Large intestine (tissue), 3 donors: ENCODE data around the gene RIPPLY3. TPM values are rescaled to one million over a fixed set of nuclear protein-coding genes. Genes with fewer than 3 reads are reported as not detected.
"Not testable (repeated sequence)": the region's sequence is repeated elsewhere in the genome, so short reads cannot be mapped to it uniquely, and the experiment has no call there.

Experiments used
- DNase-seq, 2 donors: peaks; one replicate each; pipeline versions ENCODE4 v3.0.0 to v3.0.0-alpha.2; 2013
- H3K27ac ChIP-seq: one replicate; pipeline ENCODE4 v1.5.1; 2013; ENCODE audit warnings: low read length
- H3K27me3 ChIP-seq: 2 replicates; pipeline ENCODE4 v1.6.1; 2013; ENCODE audit warnings: low read length; ENCODE audit not compliant: control insufficient read depth, insufficient read depth
- H3K36me3 ChIP-seq: 2 replicates; pipeline ENCODE4 v1.6.1; 2013; ENCODE audit warnings: low read length; ENCODE audit not compliant: control insufficient read depth, insufficient read depth
- H3K4me1 ChIP-seq: one replicate; pipeline ENCODE4 v1.6.1; 2013; ENCODE audit warnings: low read length; ENCODE audit not compliant: control insufficient read depth, insufficient read depth
- H3K4me3 ChIP-seq: one replicate; pipeline ENCODE4 v1.5.1; 2013; ENCODE audit warnings: low read length
- H3K9me3 ChIP-seq: one replicate; pipeline ENCODE4 v1.6.1; 2013; ENCODE audit warnings: mild to moderate bottlenecking, low read depth, low read length, moderate library complexity; ENCODE audit not compliant: control insufficient read depth
- WGBS: methylation state at CpG from one replicate; pipeline ENCODE4 v1.1.5; 2013; ENCODE audit warnings: low lambda C conversion rate; ENCODE audit not compliant: insufficient coverage; 5-methylcytosine and 5-hydroxymethylcytosine counted together
- polyA plus RNA-seq: library from polyadenylated mRNA; unstranded; fragments of 120-200 nt; gene quantifications from one replicate; pipeline ENCODE4 v1.2.1, GENCODE V29; 2013

Gene RIPPLY3
- polyA plus RNA-seq, 1 donor: 0.24 TPM

DNA sequence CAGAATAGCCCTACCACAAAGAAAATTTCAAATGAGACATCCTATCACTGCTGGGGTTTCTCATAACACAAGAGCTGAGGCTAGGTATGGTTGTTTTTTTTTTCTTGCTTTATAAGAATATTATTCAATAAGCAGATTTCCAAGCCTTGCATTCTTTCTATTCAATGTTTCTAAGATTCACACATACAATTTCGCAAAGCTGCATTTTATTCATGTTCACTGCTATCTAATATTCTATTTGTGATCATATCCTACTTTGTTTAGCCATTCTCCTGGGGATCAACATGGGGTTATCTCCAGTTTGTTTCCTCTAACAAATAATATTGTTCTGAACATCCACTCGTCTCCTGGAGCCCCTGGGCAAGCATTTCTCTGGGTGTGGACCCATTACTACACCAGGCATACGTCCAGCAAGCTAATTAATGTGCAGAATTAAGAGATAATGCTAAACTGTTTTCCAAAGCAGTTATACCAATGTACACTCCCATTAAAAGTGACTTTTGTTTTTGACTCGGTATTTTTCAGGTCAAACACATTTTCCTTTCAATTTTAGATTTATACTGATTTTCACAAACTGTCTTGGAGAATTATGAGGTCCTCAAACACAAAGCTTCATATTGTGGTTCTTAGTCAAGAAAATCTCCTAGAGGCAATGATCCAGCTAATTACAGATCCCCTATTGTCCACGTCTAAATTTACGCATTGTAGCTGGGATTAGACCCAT is 24.4 kb upstream of the RIPPLY3 start:
- no CpG with 5 or more reads among the region's 6 CpGs for WGBS
- Histone ChIP-seq H3K4me3 (no peak overlapping the region), H3K4me1 (peaks cover 4% of the 10 kb centered on the region), H3K9me3 (no peaks in the 10 kb centered on the region), H3K27ac (no peak overlapping the region), H3K36me3 (no peaks in the 10 kb centered on the region), H3K27me3 (peaks cover 4% of the 10 kb centered on the region)
- no peak for DNase-seq

DNA sequence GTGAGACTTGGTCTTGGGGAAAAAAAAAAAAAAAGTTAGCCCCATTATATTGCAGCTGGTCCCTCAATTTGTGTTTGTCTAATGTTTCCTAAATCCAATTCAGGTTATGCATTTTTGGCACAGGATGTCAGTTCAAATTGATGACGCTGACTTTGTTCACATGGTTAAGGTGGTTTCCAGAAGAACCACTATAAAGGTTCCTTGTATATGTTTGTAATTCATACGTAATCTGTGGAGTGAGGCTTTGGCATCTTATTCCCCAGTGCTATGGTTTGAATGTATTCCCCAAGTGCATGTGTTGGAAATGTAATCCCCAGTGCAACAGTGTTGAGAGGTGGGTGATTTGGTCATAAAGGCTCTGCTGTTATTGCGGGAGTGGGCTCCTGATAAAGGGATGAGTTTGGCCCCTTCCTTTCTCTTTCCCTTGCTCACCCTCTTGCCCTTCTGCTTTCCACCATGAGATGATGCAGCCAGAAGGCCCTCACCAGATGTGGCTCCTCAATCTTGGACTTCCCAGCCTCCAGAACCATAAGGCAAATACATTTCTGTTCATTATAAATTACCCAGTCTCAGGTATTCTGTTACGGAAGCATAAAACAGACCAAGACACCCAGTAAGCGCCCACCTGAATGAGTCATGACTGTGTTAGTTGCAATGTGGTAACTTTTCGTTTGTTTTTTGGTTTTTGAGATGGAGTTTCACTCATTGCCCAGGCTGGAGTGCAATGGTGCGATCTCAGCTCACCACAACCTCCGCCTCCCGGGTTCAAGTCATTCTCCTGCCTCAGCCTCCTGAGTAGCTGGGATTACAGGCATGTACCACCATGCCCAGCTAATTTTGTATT is 20.5 kb upstream of the RIPPLY3 start:
- H3K36me3 ChIP-seq: no peaks in the 10 kb centered on the region
- peaks cover 6% of the 10 kb centered on the region for H3K4me1 ChIP-seq
- no CpG with 5 or more reads among the region's 9 CpGs for WGBS
- no peak overlapping the region for H3K27ac ChIP-seq
- no peak for DNase-seq
- H3K27me3 ChIP-seq: no peaks in the 10 kb centered on the region
- no peak overlapping the region for H3K4me3 ChIP-seq
- no peaks in the 10 kb centered on the region for H3K9me3 ChIP-seq

DNA sequence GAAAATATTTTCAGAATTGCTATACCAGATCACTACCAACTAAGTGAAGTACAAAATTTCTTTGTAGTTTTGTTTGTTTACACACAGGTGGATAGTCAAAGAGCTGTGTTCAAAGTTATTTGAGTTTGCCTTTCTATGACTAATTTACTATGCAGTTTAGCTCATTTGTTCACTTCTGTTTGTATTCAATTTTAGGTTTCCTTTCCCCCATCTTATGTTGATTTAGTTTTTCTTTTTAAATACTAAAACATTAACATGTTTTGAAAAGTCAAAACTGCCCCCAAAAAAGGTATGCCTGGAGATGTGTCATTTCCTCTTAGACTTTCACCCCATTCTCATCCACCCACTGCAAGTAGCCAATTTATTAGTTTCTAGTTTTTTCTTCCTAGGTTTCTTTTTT is 18.7 kb upstream of the RIPPLY3 start:
- Histone ChIP-seq H3K27ac (no peak overlapping the region), H3K4me1 (peaks cover 5% of the 10 kb centered on the region), H3K27me3 (no peaks in the 10 kb centered on the region), H3K4me3 (no peak overlapping the region), H3K36me3 (no peaks in the 10 kb centered on the region), H3K9me3 (no peaks in the 10 kb centered on the region)
- DNase-seq: no peak

DNA sequence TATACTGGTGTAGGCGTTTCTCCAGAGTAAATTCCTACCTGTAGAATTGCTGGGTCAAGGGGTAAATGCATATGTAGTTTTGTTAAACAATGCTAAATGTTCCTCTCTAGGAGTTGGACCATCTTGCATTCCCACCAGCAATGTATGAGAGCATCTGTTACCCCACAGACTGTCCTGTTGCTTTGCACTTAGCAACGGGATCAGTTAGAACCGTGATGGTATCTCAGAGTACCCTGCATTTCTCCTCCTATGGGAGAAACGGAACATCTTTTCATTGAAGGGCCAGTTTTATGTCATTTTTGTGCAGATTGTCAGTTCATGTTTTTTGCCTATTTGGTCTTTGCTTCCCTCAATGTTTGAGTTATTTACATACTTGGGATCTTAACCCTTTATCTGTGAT is 18.0 kb upstream of the RIPPLY3 start:
- Histone ChIP-seq H3K36me3 (no peaks in the 10 kb centered on the region), H3K27ac (no peak overlapping the region), H3K27me3 (no peaks in the 10 kb centered on the region), H3K4me1 (peaks cover 5% of the 10 kb centered on the region), H3K4me3 (no peak overlapping the region), H3K9me3 (no peaks in the 10 kb centered on the region)
- DNase-seq: no peak
- WGBS: no CpG with 5 or more reads among the region's 4 CpGs

DNA sequence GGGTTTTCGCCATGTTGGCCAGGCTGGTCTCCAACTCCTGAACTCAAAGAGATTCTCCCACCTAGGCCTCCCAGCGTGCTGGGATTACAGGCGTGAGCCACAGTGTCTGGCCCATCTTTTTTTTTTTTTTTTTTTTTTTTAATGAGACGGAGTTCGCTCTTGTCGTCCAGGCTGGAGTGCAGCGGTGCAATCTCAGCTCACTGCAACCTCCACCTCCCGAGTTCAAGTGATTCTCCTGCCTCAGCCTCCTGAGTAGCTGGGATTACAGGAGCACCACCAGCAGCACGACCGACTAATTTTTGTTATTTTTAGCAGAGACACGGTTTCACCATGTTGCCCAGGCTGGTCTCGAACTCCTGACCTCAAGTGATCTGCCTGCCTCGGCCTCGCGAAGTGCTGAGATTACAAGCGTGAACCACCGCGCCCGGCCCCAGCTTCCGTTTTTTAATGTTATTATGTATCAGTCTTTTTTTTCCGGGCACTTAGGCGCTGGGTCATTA is 17.3 kb upstream of the RIPPLY3 start:
- not testable (repeated sequence) for H3K9me3 ChIP-seq, H3K4me1 ChIP-seq, DNase-seq, H3K27me3 ChIP-seq, H3K36me3 ChIP-seq
- WGBS: 100% methylated on average over 1 of the region's 22 CpGs
- peak overlapping the region; percentile 85 for H3K27ac ChIP-seq
- H3K4me3 ChIP-seq: peak overlapping the region; percentile 58

DNA sequence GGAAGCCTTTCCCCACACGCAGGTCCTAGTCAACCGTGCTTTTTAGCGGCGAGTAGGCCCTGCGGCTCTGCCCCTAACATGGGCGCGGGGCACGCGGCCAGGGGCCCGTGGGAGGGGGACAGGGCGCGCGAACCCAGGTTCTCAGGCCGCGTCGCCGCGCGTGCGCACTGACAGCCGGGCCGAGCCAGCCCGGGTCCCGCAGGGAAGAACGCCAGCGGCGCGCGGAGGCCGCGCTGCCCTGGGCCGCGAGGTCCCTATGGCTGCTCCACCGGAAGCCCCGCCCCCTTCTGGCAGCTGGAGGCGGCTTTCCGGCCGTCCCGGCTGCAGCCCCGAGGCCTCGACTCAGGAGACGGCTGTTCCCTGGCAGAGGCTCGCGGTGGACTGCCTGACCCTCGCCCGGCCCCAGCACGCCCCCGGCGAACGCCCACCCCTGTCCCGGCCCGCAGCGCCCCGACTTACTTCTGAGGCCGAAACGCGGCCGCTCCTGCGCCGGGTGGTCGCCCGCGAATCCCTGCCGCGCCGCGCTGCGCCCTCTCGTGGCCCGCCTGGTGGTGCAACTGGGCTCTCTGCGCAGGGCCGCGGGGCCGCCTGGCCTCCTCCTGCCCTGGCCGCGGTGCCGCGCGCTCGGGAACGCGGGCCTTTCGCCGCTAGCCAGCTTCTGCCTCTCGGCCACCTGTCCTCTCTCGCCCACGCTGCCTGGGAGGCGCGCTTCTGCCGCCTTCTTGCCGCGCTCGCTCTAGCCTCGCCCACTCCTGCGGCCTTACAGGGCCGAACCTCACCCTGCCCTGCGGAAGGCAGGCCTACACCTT is 16.6 kb upstream of the RIPPLY3 start:
- H3K4me1 ChIP-seq: peaks cover 5% of the 10 kb centered on the region
- peak overlapping the region; percentile 85 for H3K27ac ChIP-seq
- H3K27me3 ChIP-seq: peaks cover 9% of the 10 kb centered on the region
- H3K9me3 ChIP-seq: peaks cover 4% of the 10 kb centered on the region
- H3K4me3 ChIP-seq: peak overlapping the region; percentile 58
- DNase-seq: peak; percentile 94 to 96
- no peaks in the 10 kb centered on the region for H3K36me3 ChIP-seq
- no CpG with 5 or more reads among the region's 97 CpGs for WGBS

DNA sequence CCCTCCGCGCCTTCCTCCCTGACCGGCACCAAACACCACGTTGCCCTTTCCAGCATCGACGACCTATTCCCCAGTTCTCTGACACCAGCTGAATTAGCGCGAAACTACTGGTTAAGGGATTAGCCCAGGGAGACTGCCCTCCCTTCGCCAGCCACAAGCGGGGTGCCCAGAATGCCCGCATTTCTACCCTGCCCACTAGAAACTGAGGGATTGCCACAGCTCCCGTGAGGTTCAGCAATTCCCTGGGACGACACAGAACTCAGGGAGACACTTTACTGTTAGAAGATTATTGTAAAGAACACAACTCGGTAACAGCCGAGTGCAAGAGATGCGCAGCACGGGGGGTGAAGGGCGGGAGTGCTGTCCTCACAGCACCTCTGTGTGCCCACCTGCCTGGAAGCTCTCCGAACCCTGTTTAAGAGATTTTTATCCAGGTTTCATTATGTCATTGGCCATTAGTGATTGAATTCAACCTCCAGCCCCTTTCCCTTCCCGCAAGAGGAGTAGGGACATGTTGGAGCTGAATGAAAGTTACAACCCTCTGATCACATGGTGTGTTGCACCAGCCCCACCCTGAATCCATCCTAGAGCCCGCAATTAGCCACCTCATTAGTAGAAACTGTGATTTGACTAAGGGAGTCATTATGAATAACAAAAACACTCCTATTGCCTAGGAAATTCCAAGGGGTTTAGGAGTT is 15.8 kb upstream of the RIPPLY3 start:
- peak overlapping the region; percentile 45 for H3K4me3 ChIP-seq
- no CpG with 5 or more reads among the region's 21 CpGs for WGBS
- H3K4me1 ChIP-seq: peaks cover 5% of the 10 kb centered on the region
- peak overlapping the region; percentile 48 for H3K27ac ChIP-seq
- no peak for DNase-seq
- peaks cover 4% of the 10 kb centered on the region for H3K9me3 ChIP-seq
- peaks cover 9% of the 10 kb centered on the region for H3K27me3 ChIP-seq
- no peaks in the 10 kb centered on the region for H3K36me3 ChIP-seq

DNA sequence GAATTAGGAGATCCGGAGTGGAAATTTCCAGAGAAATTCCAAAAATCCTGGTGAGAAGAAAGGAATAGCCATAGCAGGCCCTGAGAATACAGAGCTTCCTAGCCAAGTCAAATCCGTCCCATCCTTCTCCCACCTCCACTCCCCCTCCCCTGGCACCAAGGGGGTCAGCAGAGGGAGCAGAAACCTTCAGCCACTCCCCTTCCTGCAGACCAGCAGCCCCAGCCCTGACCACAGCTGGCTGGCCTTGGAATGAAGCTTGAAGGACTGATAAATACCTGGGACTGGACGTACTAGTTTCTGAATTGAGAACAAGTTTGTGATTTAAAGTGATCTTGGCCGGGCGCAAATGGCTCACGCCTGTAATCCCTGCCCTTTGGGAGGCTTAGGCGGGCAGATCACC is 13.8 kb upstream of the RIPPLY3 start:
- peaks cover 5% of the 10 kb centered on the region for H3K4me1 ChIP-seq
- peaks cover 4% of the 10 kb centered on the region for H3K9me3 ChIP-seq
- peaks cover 9% of the 10 kb centered on the region for H3K27me3 ChIP-seq
- no peak overlapping the region for H3K27ac ChIP-seq
- H3K36me3 ChIP-seq: no peaks in the 10 kb centered on the region
- no CpG with 5 or more reads among the region's 7 CpGs for WGBS
- H3K4me3 ChIP-seq: no peak overlapping the region
- no peak for DNase-seq

DNA sequence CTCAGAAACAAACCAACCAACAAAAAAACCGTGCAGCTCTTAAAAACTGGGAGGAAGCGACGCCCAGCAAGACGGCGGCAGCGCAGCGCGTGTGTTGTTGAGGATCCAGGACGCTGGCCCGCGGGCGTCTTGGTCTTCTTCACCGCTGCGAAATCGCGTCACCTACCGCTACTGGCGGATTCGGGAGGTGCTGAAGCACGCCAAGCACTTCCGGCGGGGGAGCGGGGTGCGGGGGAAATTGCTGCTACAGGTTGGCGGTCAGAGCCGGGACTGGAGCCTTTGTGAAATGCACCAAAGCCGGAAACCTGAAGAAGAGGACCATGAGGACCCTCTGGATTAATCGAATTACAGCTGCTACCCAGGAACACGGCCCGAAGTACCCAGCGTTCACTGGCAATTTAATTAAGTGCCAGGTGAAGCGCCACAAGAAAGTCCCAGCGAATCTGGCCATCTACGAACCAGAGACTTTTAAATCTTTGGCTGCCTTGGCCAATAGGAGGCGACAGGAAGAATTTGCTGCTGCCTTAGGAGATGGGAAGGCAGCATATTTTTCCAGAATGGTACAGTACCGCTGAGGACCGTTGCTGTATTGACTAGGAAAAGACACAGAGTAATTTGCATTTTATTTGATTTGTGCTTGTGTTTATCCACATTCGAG is 11.9 kb upstream of the RIPPLY3 start:
- H3K27ac ChIP-seq: no peak overlapping the region
- no CpG with 5 or more reads among the region's 38 CpGs for WGBS
- peaks cover 4% of the 10 kb centered on the region for H3K9me3 ChIP-seq
- H3K27me3 ChIP-seq: peaks cover 9% of the 10 kb centered on the region
- peak overlapping the region; percentile 20 for H3K4me3 ChIP-seq
- peak in 1 of 2 donors; percentile 16 for DNase-seq
- no peaks in the 10 kb centered on the region for H3K36me3 ChIP-seq
- H3K4me1 ChIP-seq: peaks cover 5% of the 10 kb centered on the region
